Measurements from ENCODE around the gene ZNF792.

DNA sequence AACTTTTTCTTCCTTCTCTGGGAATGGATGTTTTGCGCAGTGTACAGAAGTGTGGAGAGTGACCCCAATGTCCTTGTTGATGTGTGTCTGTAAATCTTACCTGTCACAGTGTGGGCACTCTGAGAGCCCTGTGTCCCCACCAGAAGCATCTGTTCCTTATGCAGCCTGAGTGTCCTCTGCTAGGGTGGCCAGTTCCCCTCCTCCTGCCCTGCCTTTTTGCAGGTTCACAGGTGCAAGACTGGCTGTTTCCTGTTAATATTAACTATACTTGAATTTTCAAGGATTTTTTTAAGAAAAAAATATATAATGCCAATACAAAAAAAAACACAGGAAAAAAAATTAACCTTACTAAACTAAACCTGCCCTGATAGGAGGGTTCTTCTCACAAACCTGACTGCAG, 24.1 kb upstream of the ZNF792 start:
- TF ChIP-seq, protein P1, sequence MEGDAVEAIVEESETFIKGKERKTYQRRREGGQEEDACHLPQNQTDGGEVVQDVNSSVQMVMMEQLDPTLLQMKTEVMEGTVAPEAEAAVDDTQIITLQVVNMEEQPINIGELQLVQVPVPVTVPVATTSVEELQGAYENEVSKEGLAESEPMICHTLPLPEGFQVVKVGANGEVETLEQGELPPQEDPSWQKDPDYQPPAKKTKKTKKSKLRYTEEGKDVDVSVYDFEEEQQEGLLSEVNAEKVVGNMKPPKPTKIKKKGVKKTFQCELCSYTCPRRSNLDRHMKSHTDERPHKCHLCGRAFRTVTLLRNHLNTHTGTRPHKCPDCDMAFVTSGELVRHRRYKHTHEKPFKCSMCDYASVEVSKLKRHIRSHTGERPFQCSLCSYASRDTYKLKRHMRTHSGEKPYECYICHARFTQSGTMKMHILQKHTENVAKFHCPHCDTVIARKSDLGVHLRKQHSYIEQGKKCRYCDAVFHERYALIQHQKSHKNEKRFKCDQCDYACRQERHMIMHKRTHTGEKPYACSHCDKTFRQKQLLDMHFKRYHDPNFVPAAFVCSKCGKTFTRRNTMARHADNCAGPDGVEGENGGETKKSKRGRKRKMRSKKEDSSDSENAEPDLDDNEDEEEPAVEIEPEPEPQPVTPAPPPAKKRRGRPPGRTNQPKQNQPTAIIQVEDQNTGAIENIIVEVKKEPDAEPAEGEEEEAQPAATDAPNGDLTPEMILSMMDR (IDR thresholded peaks at IDR 0.05; ENCODE audit: borderline replicate concordance, extremely low read depth, low read length, poor library complexity, severe bottlenecking) = no peak
- no peak for TF ChIP-seq EZH2 (IDR thresholded peaks at IDR 0.05; ENCODE audit: borderline replicate concordance, low read depth, low read length, severe bottlenecking)
